ENCODE results near the gene SRL. TPM values are rescaled to one million over a fixed set of nuclear protein-coding genes. Genes with fewer than 3 reads are reported as not detected.
A peak's percentile ranks its signal among the peaks of the same experiment; 100 is the strongest.

The SRL gene
- total RNA-seq, 1 donor: not detected

DNA sequence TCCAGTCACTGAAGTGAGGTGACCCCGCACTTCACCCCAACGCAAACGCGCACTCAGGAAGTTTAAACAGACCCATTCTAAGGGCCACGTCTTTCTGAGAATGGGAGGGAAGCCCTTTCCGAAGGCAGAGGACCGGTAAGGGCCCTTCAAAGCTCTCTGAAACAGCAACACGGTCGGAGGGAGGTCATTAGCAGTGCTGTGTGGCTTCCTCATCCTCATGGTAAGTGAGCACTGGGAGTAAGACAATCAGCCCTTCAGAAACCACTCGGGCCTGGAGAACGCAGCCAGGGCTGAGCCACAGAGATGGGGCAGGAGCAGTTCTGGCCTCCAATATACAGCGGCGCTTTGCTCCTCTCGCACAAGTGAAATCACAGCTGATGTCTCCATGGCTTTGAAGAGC lies 23.7 kb downstream of the SRL start:
- Histone ChIP-seq H4K20me1 (ENCODE audit: insufficient read depth, low read length) (no peaks in the 10 kb centered on the region), H3K9me3 (ENCODE audit: low read depth, low read length) (no peaks in the 10 kb centered on the region), H3K4me3 (ENCODE audit: insufficient read depth, low read length) (no peak overlapping the region), H3K4me2 (ENCODE audit: insufficient read depth, low read length) (no peak overlapping the region), H2AFZ (ENCODE audit: low read length) (peak overlapping the region; percentile 42), H3K79me2 (ENCODE audit: insufficient read depth, low read length) (no peaks in the 10 kb centered on the region), H3K27me3 (ENCODE audit: insufficient read depth, low read length) (no peaks in the 10 kb centered on the region), H3K36me3 (ENCODE audit: insufficient read depth, low read length) (no peaks in the 10 kb centered on the region), H3K4me1 (ENCODE audit: insufficient read depth, low read length) (peaks cover 18% of the 10 kb centered on the region), H3K27ac (ENCODE audit: low read depth, low read length) (no peak overlapping the region)
- DNase-seq (ENCODE audit: insufficient read length, low spot score, missing footprints): no peak
- TF ChIP-seq CTCF (IDR thresholded peaks at IDR 0.05; ENCODE audit: extremely low read depth, low read depth, low read length): no peak

DNA sequence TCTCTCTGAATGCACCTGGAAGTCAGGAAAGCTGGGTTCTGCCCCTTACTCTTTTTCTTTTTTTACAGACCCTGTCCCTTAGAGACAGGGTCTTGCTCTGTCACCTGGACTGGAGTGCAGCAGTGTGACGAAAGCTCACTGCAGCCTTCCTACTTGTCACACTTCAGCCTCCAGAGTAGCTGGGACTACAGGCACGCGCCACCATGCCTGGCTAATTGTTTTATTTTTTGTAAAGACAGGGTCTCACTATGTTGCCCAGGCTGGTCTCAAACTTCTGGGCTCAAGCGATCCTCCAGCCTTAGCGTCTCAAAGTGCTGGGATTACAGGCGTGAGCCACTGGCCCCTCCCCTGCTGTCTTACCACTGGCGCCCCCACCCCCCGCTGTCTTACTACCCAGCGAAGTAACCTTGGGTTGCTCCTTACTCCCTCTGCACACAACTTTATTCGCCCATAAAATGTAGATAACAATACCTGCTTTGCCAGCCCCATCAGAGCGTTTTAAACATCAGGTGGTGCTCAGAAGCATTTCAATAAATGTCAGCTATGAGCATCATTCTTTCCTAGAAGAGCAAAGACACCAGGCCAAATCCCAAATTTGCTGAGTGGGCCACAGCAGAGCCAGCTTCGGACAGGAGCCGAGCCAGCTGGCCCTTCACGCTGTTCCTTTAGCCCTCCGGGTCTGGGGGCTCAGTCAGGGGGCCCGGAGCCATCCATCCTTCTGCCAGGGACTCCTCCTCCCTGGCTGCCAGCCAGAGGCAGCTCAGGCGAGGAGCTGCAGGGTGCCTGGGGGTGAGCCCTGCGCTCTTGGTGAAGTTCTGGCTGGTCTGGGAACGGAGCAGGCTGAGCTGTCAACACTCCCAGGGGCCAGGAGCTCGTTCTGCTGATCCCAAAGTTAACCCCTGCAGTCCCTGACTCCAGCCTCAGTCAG lies 24.4 kb downstream of the SRL start:
- Histone ChIP-seq H3K9me3 (ENCODE audit: low read depth, low read length) (no peaks in the 10 kb centered on the region), H3K4me1 (ENCODE audit: insufficient read depth, low read length) (peaks cover 25% of the 10 kb centered on the region), H3K79me2 (ENCODE audit: insufficient read depth, low read length) (no peaks in the 10 kb centered on the region), H3K4me3 (ENCODE audit: insufficient read depth, low read length) (no peak overlapping the region), H4K20me1 (ENCODE audit: insufficient read depth, low read length) (no peaks in the 10 kb centered on the region), H3K36me3 (ENCODE audit: insufficient read depth, low read length) (no peaks in the 10 kb centered on the region), H3K27me3 (ENCODE audit: insufficient read depth, low read length) (no peaks in the 10 kb centered on the region), H2AFZ (ENCODE audit: low read length) (no peak overlapping the region), H3K27ac (ENCODE audit: low read depth, low read length) (no peak overlapping the region), H3K4me2 (ENCODE audit: insufficient read depth, low read length) (no peak overlapping the region)
- no peak for DNase-seq (ENCODE audit: insufficient read length, low spot score, missing footprints)
- no peak for TF ChIP-seq CTCF (IDR thresholded peaks at IDR 0.05; ENCODE audit: extremely low read depth, low read depth, low read length)

- Histone ChIP-seq H3K36me3 (ENCODE audit: insufficient read depth, low read length) (no peaks in the 10 kb centered on the region), H3K4me3 (ENCODE audit: insufficient read depth, low read length) (no peak overlapping the region), H2AFZ (ENCODE audit: low read length) (peak overlapping the region; percentile 35), H3K79me2 (ENCODE audit: insufficient read depth, low read length) (no peaks in the 10 kb centered on the region), H3K4me2 (ENCODE audit: insufficient read depth, low read length) (no peak overlapping the region), H4K20me1 (ENCODE audit: insufficient read depth, low read length) (no peaks in the 10 kb centered on the region), H3K27me3 (ENCODE audit: insufficient read depth, low read length) (no peaks in the 10 kb centered on the region), H3K27ac (ENCODE audit: low read depth, low read length) (no peak overlapping the region), H3K9me3 (ENCODE audit: low read depth, low read length) (no peaks in the 10 kb centered on the region), H3K4me1 (ENCODE audit: insufficient read depth, low read length) (peaks cover 26% of the 10 kb centered on the region)
- TF ChIP-seq CTCF (IDR thresholded peaks at IDR 0.05; ENCODE audit: extremely low read depth, low read depth, low read length): no peak
- DNase-seq (ENCODE audit: insufficient read length, low spot score, missing footprints): no peak
Observed at GRCh38 chr16:4216596-4216995, 25.3 kb downstream of the SRL start.

DNA sequence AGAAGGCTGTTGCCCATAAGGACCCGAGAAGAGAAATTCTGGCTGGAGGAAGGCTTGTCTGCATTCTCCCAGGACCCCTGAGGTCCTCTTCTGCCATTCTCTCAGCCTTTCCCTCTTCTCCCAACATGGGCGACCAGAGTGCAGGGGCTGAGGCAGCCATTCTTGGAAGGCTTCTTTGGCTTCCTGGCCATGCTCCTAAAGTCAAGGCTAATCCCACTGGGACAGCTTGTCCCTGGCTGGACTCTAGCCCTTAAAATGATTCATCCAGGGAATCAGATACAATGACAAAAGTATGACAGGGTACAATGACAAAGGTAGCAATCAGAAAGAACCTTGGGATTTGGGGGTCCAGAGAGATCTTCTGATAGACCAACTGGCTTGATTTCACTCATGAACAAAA lies 26.8 kb downstream of the SRL start:
- no peaks in the 10 kb centered on the region for H4K20me1 ChIP-seq (ENCODE audit: insufficient read depth, low read length)
- H3K79me2 ChIP-seq (ENCODE audit: insufficient read depth, low read length): no peaks in the 10 kb centered on the region
- no peak for DNase-seq (ENCODE audit: insufficient read length, low spot score, missing footprints)
- no peak for TF ChIP-seq CTCF (IDR thresholded peaks at IDR 0.05; ENCODE audit: extremely low read depth, low read depth, low read length)
- H3K4me1 ChIP-seq (ENCODE audit: insufficient read depth, low read length): peaks cover 26% of the 10 kb centered on the region
- H3K4me2 ChIP-seq (ENCODE audit: insufficient read depth, low read length): no peak overlapping the region
- no peak overlapping the region for H2AFZ ChIP-seq (ENCODE audit: low read length)
- H3K9me3 ChIP-seq (ENCODE audit: low read depth, low read length): no peaks in the 10 kb centered on the region
- no peaks in the 10 kb centered on the region for H3K36me3 ChIP-seq (ENCODE audit: insufficient read depth, low read length)
- H3K27ac ChIP-seq (ENCODE audit: low read depth, low read length): no peak overlapping the region
- no peak overlapping the region for H3K4me3 ChIP-seq (ENCODE audit: insufficient read depth, low read length)
- H3K27me3 ChIP-seq (ENCODE audit: insufficient read depth, low read length): no peaks in the 10 kb centered on the region

Data from osteoblast (primary cell).